Bronchus fibroblast of lung (primary cell): ENCODE data around the gene ZNF484. TPM values are rescaled to one million over a fixed set of nuclear protein-coding genes. Genes with fewer than 3 reads are reported as not detected.

Source experiments
- total RNA-seq: library from RNA; depleted of rRNA; stranded (reverse); fragments of >200 nt; gene quantifications from 2 replicates; pipeline ENCODE4 v1.2.3, GENCODE V29; 2015

The ZNF484 gene
- total RNA-seq: 3.6 and 4.4 TPM in 2 replicates

DNA sequence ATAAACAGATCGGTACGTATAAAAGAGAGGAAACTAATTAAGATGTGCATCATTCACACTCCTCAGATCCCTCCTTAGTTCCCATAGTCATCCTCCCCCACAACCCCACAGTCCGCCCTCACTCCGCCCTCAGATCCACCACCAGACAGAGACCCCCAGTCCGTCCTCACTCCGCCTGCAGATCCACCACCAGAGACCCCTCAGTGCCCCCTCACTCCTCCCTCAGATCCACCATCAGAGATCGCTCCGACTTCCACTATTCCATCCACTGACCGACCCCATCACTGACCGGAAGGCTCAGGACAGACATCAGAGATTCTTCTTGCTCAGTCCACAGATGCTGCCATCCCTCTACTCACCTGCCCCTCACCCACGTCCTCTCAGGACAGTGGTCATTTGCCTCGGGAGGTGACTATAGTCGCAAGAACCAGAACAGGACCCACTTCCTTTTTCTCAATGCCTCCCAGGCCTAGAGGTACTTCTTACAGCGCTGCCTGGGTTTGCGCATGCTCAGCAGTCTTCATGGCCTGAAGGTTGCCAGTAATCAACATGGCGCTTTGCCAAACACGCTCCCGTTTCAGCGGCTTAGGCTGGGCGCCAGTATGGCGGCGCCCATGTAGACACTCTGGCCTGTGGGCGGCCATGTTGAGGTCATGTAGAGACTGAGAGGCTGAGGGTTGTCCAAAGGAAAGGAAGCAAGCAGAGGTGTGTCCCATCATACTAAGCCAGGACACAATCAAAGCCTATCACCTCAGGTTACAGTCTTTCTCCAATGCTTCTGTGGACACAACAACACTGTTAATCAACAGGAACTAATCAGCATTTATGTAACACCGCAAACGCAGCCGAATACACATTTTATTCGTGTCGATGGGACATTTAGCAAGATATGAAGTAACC is at the start of gene ZNF484:
ZNF484 (minus strand) TSS at position 508 of the 900 bp plus-strand sequence. CDS start 3,009 bp downstream, outside the sequence.

Other genes with a start within 250 kb of the ZNF484 start
- gene IPPK, start 207.9 kb downstream of the ZNF484 start, total RNA-seq: 5.5 and 6.2 TPM in 2 replicates
- 20.3 and 21.7 TPM in 2 replicates for gene BICD2, start 113.2 kb downstream of the ZNF484 start, total RNA-seq
- gene FGD3, start 69.5 kb upstream of the ZNF484 start, total RNA-seq: not detected in 2 replicates
- 4.7 and 5.6 TPM in 2 replicates for gene SUSD3, start 180.7 kb upstream of the ZNF484 start, total RNA-seq
- gene CARD19, start 218.2 kb upstream of the ZNF484 start, total RNA-seq: 128 and 129 TPM in 2 replicates